ENCODE measurements around the gene LMF1. TPM values are rescaled to one million over a fixed set of nuclear protein-coding genes. Genes with fewer than 3 reads are reported as not detected.
"Not testable (repeated sequence)": the region's sequence is repeated elsewhere in the genome, so short reads cannot be mapped to it uniquely, and the experiment has no call there.

The LMF1 gene
- total and polyA plus RNA-seq, 9 of the 15 experiments (the other 6 are each of a cell fraction or from before 2014, with no cell fraction given) = 0.11 to 1.6 (median 0.55) TPM; not detected in 1

DNA sequence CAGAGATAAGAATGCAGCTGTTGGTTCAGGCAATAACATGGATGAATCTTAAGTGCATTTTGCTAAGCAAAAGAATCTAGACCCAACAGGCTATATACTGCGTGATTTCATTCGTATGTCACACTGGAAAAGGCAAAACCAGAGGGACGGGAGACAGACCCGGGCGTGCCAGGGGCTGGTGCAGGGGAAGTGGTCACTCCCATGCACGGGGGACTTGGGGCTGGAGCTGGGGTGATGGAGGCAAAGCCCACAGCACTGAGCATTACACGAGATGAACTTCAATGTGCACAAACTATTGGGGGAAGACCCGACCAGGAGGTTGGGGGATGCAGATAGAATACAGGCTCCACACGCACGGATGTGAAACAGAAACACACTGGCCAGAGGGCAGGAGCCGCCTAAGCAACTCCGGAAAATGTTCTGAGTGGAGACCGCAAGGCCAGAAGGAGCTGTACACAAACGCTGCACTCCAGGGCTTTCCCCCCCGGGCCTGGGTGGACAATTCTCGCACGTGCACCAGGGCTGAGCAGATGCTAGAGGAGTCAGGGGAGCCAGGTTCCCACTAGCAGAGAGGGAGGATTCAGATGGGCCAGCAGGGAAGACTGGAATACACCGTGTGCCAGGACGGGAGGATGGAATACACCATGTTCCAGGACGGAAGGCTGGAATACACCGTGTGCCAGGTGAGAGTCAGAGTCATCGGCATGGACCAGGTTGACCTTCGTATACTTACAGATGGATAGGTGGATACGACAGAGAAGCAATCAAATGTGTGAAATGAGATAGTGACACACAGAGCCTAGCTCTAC lies 11.3 kb downstream of the LMF1 start (continued):
- TF ChIP-seq, protein P1, sequence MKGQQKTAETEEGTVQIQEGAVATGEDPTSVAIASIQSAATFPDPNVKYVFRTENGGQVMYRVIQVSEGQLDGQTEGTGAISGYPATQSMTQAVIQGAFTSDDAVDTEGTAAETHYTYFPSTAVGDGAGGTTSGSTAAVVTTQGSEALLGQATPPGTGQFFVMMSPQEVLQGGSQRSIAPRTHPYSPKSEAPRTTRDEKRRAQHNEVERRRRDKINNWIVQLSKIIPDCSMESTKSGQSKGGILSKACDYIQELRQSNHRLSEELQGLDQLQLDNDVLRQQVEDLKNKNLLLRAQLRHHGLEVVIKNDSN (CRISPR knock-in tag; IDR thresholded peaks at IDR 0.05) = no peak
- TF ChIP-seq KDM2B (CRISPR knock-in tag; IDR thresholded peaks at IDR 0.05) (no peak), ADNP (tag; IDR thresholded peaks at IDR 0.05) (no peak), ZNF3 (CRISPR knock-in tag; IDR thresholded peaks at IDR 0.05) (no peak), PYGO2 (tag; IDR thresholded peaks at IDR 0.05) (no peak), ZC3H8 (IDR thresholded peaks at IDR 0.05) (no peak), L3MBTL2 (IDR thresholded peaks at IDR 0.05) (no peak), ARNT (IDR thresholded peaks at IDR 0.05) (no peak), CAMTA2 (CRISPR knock-in tag; conservative IDR thresholded peaks at IDR 0.05) (no peak), ZNF316 (IDR thresholded peaks at IDR 0.05) (no peak), MYBL2 (IDR thresholded peaks at IDR 0.05; ENCODE audit: low read depth) (no peak), MYBL2 (CRISPR knock-in tag; IDR thresholded peaks at IDR 0.05; ENCODE audit: borderline replicate concordance) (no peak), DPF2 (IDR thresholded peaks at IDR 0.05) (no peak), ZNF239 (CRISPR knock-in tag; IDR thresholded peaks at IDR 0.05) (no peak)
- TF ChIP-seq, protein P2, sequence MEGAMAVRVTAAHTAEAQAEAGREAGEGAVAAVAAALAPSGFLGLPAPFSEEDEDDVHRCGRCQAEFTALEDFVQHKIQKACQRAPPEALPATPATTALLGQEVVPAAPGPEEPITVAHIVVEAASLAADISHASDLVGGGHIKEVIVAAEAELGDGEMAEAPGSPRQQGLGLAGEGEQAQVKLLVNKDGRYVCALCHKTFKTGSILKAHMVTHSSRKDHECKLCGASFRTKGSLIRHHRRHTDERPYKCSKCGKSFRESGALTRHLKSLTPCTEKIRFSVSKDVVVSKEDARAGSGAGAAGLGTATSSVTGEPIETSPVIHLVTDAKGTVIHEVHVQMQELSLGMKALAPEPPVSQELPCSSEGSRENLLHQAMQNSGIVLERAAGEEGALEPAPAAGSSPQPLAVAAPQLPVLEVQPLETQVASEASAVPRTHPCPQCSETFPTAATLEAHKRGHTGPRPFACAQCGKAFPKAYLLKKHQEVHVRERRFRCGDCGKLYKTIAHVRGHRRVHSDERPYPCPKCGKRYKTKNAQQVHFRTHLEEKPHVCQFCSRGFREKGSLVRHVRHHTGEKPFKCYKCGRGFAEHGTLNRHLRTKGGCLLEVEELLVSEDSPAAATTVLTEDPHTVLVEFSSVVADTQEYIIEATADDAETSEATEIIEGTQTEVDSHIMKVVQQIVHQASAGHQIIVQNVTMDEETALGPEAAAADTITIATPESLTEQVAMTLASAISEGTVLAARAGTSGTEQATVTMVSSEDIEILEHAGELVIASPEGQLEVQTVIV (CRISPR knock-in tag; IDR thresholded peaks at IDR 0.05; ENCODE audit: borderline replicate concordance) = no peak

DNA sequence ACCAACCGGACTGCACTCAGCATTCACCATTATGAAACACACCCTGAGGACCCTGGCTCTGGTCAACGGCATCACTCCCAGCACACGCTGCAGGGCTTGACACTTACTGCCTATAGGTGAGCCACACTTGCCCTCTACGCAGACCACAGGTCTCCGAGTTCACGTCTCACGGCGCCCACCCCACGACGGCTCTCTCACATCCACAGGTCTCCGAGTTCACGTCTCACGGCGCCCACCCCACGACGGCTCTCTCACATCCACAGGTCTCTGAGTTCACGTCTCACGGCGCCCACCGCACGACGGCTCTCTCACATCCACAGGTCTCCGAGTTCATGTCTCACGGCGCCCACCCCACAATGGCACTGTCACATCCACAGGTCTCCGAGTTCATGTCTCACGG lies 15.0 kb downstream of the LMF1 start:
- H3K27ac ChIP-seq (ENCODE audit: extremely low read depth, low read depth, low read length); DNase-seq (ENCODE audit: extremely low read depth in 1 of 4, low spot score in 3 of 4); ATAC-seq; POLR2A ChIA-PET; H3K9ac ChIP-seq (ENCODE audit: insufficient read depth in 1 of 2, low read depth in 2 of 2, low read length in 2 of 2); H3K36me3 ChIP-seq (ENCODE audit: control insufficient read depth, insufficient read depth, low read length); H3K9me1 ChIP-seq (ENCODE audit: control insufficient read depth, insufficient read depth, low read length); in situ Hi-C loops (cut with MboI); H3K79me2 ChIP-seq (ENCODE audit: control insufficient read depth, insufficient read depth, low read length); H3K4me2 ChIP-seq (ENCODE audit: insufficient read depth, low read length); intact Hi-C loops (cut with micrococcal nuclease); H3K9me3 ChIP-seq (replicated peaks; ENCODE audit: control insufficient read depth, insufficient read depth, low read depth, low read length); BruUV-seq (replicated peaks); H4K20me1 ChIP-seq (replicated peaks; ENCODE audit: control insufficient read depth, insufficient read depth, low read length); H3K4me3 ChIP-seq; FAIRE-seq; H2AFZ ChIP-seq (ENCODE audit: low read depth, low read length); CTCF ChIA-PET (ENCODE audit: low intra/inter-chr PET ratio): not testable (repeated sequence)
- 26% methylated on average over 21 of the region's 27 CpGs for WGBS (ENCODE audit: insufficient coverage, low coverage, missing lambda C conversion rate)
- Histone ChIP-seq H3K4me1 (replicated peaks in 1 of 2; ENCODE audit: control insufficient read depth in 2 of 2, insufficient read depth in 2 of 2, low read length in 2 of 2) (peaks cover 0 to 12% of the 10 kb centered on the region in 2 experiments; a peak in 4 of 5 replicates), H3K27me3 (ENCODE audit: control insufficient read depth in 2 of 2, insufficient read depth in 2 of 2, low read length in 2 of 2) (peaks cover 15 to 64% of the 10 kb centered on the region in 2 experiments)

All from K562 (cell line).